ENCODE results near the gene LIN7B. TPM values are rescaled to one million over a fixed set of nuclear protein-coding genes. Genes with fewer than 3 reads are reported as not detected.
"Not testable (repeated sequence)": the region's sequence is repeated elsewhere in the genome, so short reads cannot be mapped to it uniquely, and the experiment has no call there.

The LIN7B gene
- total RNA-seq, 1 donor from 2014 or later = 5.8 TPM

- TF ChIP-seq CTCF (IDR thresholded peaks at IDR 0.05; ENCODE audit: insufficient read depth, low read length, poor library complexity, severe bottlenecking) = no peak
- peak; percentile 76 for DNase-seq (ENCODE audit: low read depth)
- peak overlapping the region; percentile 44 for H3K4me3 ChIP-seq (ENCODE audit: low read depth, low read length)
- H3K27me3 ChIP-seq (ENCODE audit: control insufficient read depth, insufficient read depth, low read length) = peaks cover 3% of the 10 kb centered on the region
- H3K36me3 ChIP-seq (ENCODE audit: control insufficient read depth, insufficient read depth, low read length) = no peaks in the 10 kb centered on the region
These were observed 28.7 kb downstream of the LIN7B start for GRCh38 chr19:49142866-49143335.

GRCh38 chr19:49145573-49146407 is 31.6 kb downstream of the LIN7B start:
- Histone ChIP-seq H3K4me3 (ENCODE audit: low read depth, low read length) (no peak overlapping the region), H3K36me3 (ENCODE audit: control insufficient read depth, insufficient read depth, low read length) (no peaks in the 10 kb centered on the region), H3K27me3 (ENCODE audit: control insufficient read depth, insufficient read depth, low read length) (peaks cover 16% of the 10 kb centered on the region)
- DNase-seq (ENCODE audit: low read depth) = no peak
- TF ChIP-seq CTCF (IDR thresholded peaks at IDR 0.05; ENCODE audit: insufficient read depth, low read length, poor library complexity, severe bottlenecking) = peak; percentile 92

GRCh38 chr19:49146408-49146770 is 32.2 kb downstream of the LIN7B start:
- H3K4me3 ChIP-seq (ENCODE audit: low read depth, low read length); DNase-seq (ENCODE audit: low read depth); H3K36me3 ChIP-seq (ENCODE audit: control insufficient read depth, insufficient read depth, low read length): not testable (repeated sequence)
- H3K27me3 ChIP-seq (ENCODE audit: control insufficient read depth, insufficient read depth, low read length) = peaks cover 21% of the 10 kb centered on the region

DNA sequence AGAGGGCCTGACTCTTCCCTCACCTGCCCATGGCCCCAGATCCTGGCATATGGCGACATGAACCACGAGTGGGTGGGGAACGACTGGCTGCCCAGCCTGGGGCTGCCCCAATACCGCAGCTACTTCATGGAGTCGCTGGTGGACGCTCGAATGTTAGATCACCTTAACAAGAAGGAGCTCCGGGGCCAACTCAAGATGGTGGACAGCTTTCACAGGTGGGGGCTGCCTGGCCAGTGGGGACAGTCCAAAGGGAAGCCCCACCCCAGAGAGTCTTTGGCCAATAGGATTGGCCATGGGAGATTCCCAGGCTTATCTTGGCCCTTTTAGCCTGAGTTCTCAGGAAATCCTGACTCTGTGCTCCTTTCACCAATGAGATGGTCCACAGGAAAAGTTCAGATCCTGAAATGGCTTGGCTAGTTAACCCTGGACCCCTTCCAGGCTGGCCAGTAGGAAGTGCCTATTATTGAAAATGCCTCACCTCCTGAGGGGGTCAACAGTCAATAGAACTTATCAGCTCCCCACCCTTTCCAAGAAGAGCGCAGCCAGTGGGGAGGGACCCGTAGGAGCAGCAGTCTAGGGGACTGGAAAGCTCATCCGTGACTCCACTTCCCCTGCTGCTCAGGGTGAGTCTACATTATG is 34.0 kb downstream of the LIN7B start:
- no peak for DNase-seq (ENCODE audit: low read depth)
- Histone ChIP-seq H3K36me3 (ENCODE audit: control insufficient read depth, insufficient read depth, low read length) (no peaks in the 10 kb centered on the region), H3K4me3 (ENCODE audit: low read depth, low read length) (no peak overlapping the region), H3K27me3 (ENCODE audit: control insufficient read depth, insufficient read depth, low read length) (peaks cover 23% of the 10 kb centered on the region)
- no peak for TF ChIP-seq CTCF (IDR thresholded peaks at IDR 0.05; ENCODE audit: insufficient read depth, low read length, poor library complexity, severe bottlenecking)

DNA sequence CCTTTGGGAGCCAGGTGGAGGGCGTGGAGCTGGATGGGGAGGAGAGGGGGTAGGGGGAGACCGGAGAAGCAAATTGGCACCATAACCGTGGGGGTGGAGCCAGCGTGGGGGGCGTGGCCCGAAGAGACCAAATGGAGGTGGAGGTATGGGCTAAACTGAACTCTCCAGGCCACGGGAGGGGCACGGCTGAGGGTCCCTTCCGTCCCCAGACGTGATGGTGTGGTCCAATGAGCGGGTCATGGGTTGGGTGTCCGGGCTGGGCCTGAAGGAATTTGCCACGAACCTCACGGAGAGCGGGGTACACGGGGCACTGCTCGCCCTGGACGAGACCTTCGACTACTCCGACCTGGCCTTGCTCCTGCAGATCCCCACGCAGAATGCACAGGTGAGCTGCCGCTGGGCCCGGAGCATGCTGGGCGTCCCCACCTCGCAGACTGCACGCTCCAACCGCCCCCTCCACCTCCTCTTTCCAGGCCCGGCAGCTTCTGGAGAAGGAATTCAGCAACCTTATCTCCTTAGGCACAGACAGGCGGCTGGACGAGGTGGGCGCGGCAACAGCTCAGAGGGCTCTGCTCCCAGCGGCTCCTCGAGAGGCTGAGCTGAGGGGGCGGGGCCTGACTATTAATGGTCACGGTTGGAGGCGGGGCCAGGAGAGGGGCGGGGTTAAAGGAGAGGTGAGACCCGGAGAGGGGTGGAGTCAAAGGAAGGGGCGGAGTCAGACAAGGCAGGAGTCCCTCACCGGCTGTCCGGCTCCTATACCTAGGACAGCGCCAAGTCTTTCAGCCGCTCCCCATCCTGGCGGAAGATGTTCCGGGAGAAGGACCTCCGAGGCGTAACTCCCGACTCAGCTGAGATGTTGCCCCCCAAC is 34.8 kb downstream of the LIN7B start:
- Histone ChIP-seq H3K27me3 (ENCODE audit: control insufficient read depth, insufficient read depth, low read length) (peaks cover 23% of the 10 kb centered on the region), H3K4me3 (ENCODE audit: low read depth, low read length) (peak overlapping the region; percentile 59), H3K36me3 (ENCODE audit: control insufficient read depth, insufficient read depth, low read length) (no peaks in the 10 kb centered on the region)
- peak; percentile 74 for DNase-seq (ENCODE audit: low read depth)
- no peak for TF ChIP-seq CTCF (IDR thresholded peaks at IDR 0.05; ENCODE audit: insufficient read depth, low read length, poor library complexity, severe bottlenecking)

- no peak for DNase-seq (ENCODE audit: low read depth)
- TF ChIP-seq CTCF (IDR thresholded peaks at IDR 0.05; ENCODE audit: insufficient read depth, low read length, poor library complexity, severe bottlenecking) = no peak
- Histone ChIP-seq H3K36me3 (ENCODE audit: control insufficient read depth, insufficient read depth, low read length) (no peaks in the 10 kb centered on the region), H3K4me3 (ENCODE audit: low read depth, low read length) (peak overlapping the region; percentile 59), H3K27me3 (ENCODE audit: control insufficient read depth, insufficient read depth, low read length) (peaks cover 24% of the 10 kb centered on the region)
These were observed 35.5 kb downstream of the LIN7B start for GRCh38 chr19:49149652-49150105.
